KMS-11 (cell line): ENCODE measurements around the gene MTF2.
A peak's percentile ranks its signal among the peaks of the same experiment; 100 is the strongest.

Source experiments
- H2AFZ ChIP-seq: fragments of 200-600 bp; sonication (generic); 2 replicates; pipeline ENCODE4 v1.6.1; 2016; ENCODE audit warnings: antibody characterized with exemption, mixed run types, low read depth
- H3K27ac ChIP-seq: fragments of 200-600 bp; sonication (generic); 2 replicates; pipeline ENCODE4 v1.6.1; 2016; ENCODE audit warnings: mild to moderate bottlenecking, mixed run types
- H3K27me3 ChIP-seq: fragments of 200-600 bp; sonication (generic); 2 replicates; pipeline ENCODE4 v1.6.1; 2017; ENCODE audit warnings: mild to moderate bottlenecking, low read depth, mixed run types, moderate library complexity; ENCODE audit not compliant: insufficient read depth
- H3K36me3 ChIP-seq: fragments of 200-600 bp; sonication (generic); 2 replicates; pipeline ENCODE4 v1.6.1; 2017; ENCODE audit warnings: mild to moderate bottlenecking, mixed run types; ENCODE audit not compliant: insufficient read depth
- H3K4me1 ChIP-seq: fragments of 200-600 bp; sonication (generic); 2 replicates; pipeline ENCODE4 v1.6.1; 2016; ENCODE audit warnings: mild to moderate bottlenecking, low read depth, mixed run types; ENCODE audit not compliant: poor library complexity, severe bottlenecking
- H3K4me2 ChIP-seq: fragments of 200-600 bp; sonication (generic); 2 replicates; pipeline ENCODE4 v1.7.0; 2016; ENCODE audit warnings: mild to moderate bottlenecking, mixed run types
- H3K4me3 ChIP-seq: fragments of 200-600 bp; sonication (generic); IDR thresholded peaks from 2 replicates; pipeline ENCODE4 v1.6.1; 2017; ENCODE audit warnings: low read depth, low read length, mixed read lengths; ENCODE audit not compliant: insufficient read depth
- H3K79me2 ChIP-seq: fragments of 200-600 bp; sonication (generic); 2 replicates; pipeline ENCODE4 v1.6.1; 2016; ENCODE audit warnings: low read depth, mixed run types; ENCODE audit not compliant: insufficient read depth
- H3K9ac ChIP-seq: fragments of 200-600 bp; sonication (generic); 2 replicates; pipeline ENCODE4 v1.6.1; 2016; ENCODE audit warnings: mild to moderate bottlenecking, mixed run types
- H4K20me1 ChIP-seq: fragments of 200-600 bp; sonication (generic); 2 replicates; pipeline ENCODE4 v1.6.1; 2016; ENCODE audit warnings: mild to moderate bottlenecking, mixed run types; ENCODE audit not compliant: insufficient read depth
- CTCF ChIP-seq: fragments of 200-600 bp; sonication (generic); conservative IDR thresholded peaks from 2 replicates; pipeline ENCODE4 v1.6.1; 2017; ENCODE audit warnings: low read depth, mild to moderate bottlenecking, antibody characterized with exemption, low read length, moderate library complexity, mixed read lengths

The MTF2 gene

GRCh38 chr1:93108335-93108734 is 29.3 kb downstream of the MTF2 start:
- no peak for TF ChIP-seq CTCF
- H3K27ac ChIP-seq, result no peak overlapping the region
- H3K4me2 ChIP-seq, result no peak overlapping the region
- peaks cover 29% of the 10 kb centered on the region for H3K4me1 ChIP-seq
- H3K36me3 ChIP-seq, result no peaks in the 10 kb centered on the region
- H3K27me3 ChIP-seq, result no peaks in the 10 kb centered on the region
- peaks cover 19% of the 10 kb centered on the region; the same call in 1 of the 2 replicates for H3K79me2 ChIP-seq
- no peak overlapping the region for H2AFZ ChIP-seq
- H3K9ac ChIP-seq, result no peak overlapping the region
- no peak overlapping the region for H3K4me3 ChIP-seq
- H4K20me1 ChIP-seq, result 0 out of 2 replicates have a peak, but pooled peaks cover 4% of the 10 kb centered on the region

- peaks cover 29% of the 10 kb centered on the region for H3K4me1 ChIP-seq
- no peak overlapping the region for H3K27ac ChIP-seq
- peaks cover 24% of the 10 kb centered on the region; the same call in 1 of the 2 replicates for H3K79me2 ChIP-seq
- H3K4me2 ChIP-seq, result no peak overlapping the region
- no peaks in the 10 kb centered on the region for H3K27me3 ChIP-seq
- no peak overlapping the region for H2AFZ ChIP-seq
- 0 out of 2 replicates have a peak, but pooled peaks cover 4% of the 10 kb centered on the region for H4K20me1 ChIP-seq
- H3K9ac ChIP-seq, result no peak overlapping the region
- TF ChIP-seq CTCF, result no peak
- no peaks in the 10 kb centered on the region for H3K36me3 ChIP-seq
- no peak overlapping the region for H3K4me3 ChIP-seq
These were observed 30.5 kb downstream of the MTF2 start for GRCh38 chr1:93109578-93109977.

GRCh38 chr1:93111065-93111464 is 32.0 kb downstream of the MTF2 start:
- no peak for TF ChIP-seq CTCF
- H3K4me2 ChIP-seq, result peak overlapping the region; percentile 9; the same call in 1 of the 2 replicates
- H3K27ac ChIP-seq, result no peak overlapping the region
- H3K4me3 ChIP-seq, result no peak overlapping the region
- H3K27me3 ChIP-seq, result no peaks in the 10 kb centered on the region
- no peak overlapping the region for H3K9ac ChIP-seq
- H3K36me3 ChIP-seq, result no peaks in the 10 kb centered on the region
- H4K20me1 ChIP-seq, result 0 out of 2 replicates have a peak, but pooled peaks cover 4% of the 10 kb centered on the region
- peaks cover 24% of the 10 kb centered on the region; the same call in 1 of the 2 replicates for H3K79me2 ChIP-seq
- no peak overlapping the region for H2AFZ ChIP-seq
- H3K4me1 ChIP-seq, result peaks cover 29% of the 10 kb centered on the region

GRCh38 chr1:93111561-93111960 is 32.5 kb downstream of the MTF2 start:
- Histone ChIP-seq H3K4me3 (no peak overlapping the region), H2AFZ (no peak overlapping the region), H3K4me2 (no peak overlapping the region), H3K27me3 (no peaks in the 10 kb centered on the region), H4K20me1 (0 out of 2 replicates have a peak, but pooled peaks cover 4% of the 10 kb centered on the region), H3K27ac (no peak overlapping the region), H3K9ac (no peak overlapping the region), H3K36me3 (no peaks in the 10 kb centered on the region), H3K79me2 (peaks cover 23% of the 10 kb centered on the region; the same call in 1 of the 2 replicates), H3K4me1 (peaks cover 29% of the 10 kb centered on the region)
- TF ChIP-seq CTCF, result no peak
